Hematopoietic multipotent progenitor cell treated with erythropoietin and hydrocortisone succinate and interleukin-3 and kit ligand, for 6 days (in vitro differentiated cells): ENCODE data around the gene ADGRD1.

ENCODE experiments used
- DNase-seq: peaks from one replicate; pipeline ENCODE4 v3.0.0-alpha.2; 2015

ADGRD1 gene

DNA sequence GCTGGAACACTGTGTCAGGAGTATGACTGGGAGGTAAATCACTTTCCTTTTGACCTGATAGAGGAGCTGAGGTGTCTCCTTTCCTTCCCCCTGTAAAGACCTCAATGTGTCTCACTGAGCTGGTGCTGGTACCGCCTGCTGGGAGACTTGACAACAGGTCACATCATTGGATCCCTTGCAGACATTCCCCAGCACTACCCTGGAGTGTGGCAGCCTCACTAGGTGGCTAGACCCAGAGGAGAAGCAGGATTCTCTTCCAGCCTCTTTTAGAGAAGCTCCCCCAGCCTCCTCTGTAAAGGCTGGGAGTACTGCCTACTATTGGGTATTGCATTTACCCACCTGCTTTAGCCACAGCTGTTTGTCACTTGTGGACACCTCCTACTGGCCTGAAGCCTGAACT is 223.9 kb downstream of the ADGRD1 start:
- no peak for DNase-seq

DNA sequence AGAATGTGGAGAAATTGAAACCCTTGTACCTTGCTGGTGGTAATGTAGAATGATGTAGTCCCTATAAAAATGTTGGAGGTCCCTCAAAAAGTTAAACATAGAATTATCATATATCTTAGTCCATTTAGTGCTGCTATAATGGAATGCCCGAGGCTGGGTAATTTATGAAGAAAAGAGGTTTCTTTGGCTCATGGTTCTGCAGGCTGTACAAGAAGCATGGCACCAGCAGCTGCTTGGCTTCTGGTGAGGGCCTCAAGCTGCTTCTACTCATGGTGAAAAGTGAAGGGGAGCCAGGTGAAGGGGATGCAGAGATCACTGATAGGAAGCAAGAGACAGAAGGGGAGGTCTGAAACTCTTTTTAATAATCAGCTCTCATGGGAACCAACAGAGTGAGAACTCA is 233.9 kb downstream of the ADGRD1 start:
- DNase-seq = no peak

DNA sequence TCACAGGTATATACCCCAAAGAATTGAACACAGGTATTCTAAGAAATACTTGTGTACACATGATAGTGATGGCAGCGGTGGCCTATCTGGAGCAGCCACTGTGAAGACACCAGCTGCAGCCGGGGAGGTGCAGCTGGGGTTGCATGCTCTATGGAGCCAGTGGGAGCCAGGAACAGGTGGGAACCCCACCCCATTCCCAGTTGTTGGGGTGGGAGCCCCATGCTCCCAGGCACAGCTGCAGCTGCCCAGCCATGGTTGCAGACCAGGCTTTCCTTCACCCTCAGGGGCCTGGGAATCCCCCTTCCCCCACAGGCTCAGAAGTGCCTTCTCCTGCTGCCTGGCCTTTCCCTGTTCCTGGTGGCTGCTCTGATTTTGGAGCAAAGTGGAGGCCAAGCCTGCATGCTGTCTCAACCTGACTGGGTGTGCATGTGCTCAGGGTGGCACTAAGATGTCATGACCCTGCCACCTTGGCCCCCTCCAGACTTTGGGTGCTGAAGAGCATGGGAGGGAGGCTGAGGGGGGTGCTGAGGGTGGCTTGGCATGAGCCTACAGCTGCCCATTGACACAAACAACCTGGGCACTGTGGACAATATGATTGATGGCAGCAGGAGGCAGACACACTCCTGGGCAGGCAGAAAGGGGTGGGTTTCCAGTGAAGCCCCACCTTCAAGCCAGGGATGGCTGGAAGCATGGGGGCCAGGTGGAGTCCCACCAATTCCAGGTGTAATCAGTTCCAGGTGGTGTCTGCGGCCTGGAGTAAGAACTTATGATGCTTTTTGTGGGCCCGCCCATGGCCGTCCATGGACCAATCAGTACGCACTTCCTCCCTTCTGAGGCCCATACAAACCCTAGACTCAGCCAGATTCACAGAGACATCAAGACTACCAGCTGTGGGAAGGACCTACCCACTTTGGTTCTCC is 234.7 kb downstream of the ADGRD1 start:
- no peak for DNase-seq

DNA sequence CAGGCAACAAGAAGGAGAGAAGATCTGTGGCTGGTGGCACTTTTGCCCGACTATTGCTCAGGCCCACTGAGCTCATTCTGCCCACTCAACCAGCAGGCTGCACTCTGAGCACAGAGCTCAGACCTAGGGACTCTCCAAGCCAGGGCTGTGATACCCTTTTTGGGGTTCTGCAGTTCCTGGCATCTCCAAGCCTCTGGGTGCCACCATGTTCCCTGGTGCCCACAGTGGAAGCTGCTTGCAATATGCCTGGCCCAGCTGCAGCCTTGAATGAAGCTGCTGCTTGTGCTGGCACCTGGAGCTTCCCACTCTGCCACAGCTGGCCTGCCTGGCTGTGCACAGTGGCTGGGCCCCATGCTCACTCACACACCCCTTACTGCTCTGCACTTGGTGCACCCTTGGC is 236.1 kb downstream of the ADGRD1 start:
- no peak for DNase-seq

DNA sequence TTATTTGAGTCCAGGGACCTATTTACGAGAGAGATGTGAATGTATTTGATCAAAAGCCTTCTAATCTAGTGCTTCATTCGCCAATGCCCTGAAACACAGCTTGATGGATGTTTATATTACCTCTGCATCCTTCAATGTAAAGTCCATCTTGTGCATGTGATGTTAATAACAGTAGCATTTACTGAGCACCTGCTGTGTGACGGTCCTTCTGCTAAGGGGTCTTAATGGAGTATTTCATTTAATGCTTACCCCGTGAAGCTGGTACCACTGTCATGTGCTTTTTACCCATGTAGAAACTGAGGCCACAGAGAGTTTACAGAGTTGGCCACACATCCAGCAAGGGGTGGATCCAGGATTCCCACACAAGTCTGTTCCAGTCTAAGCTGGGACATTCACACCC is 237.3 kb downstream of the ADGRD1 start:
- DNase-seq = no peak
